Chondrocyte (in vitro differentiated cells): ENCODE results near the gene RAD51B. TPM values are rescaled to one million over a fixed set of nuclear protein-coding genes. Genes with fewer than 3 reads are reported as not detected.
A peak's percentile ranks its signal among the peaks of the same experiment; 100 is the strongest.

ENCODE experiments used
- DNase-seq: peaks from one replicate; pipeline ENCODE4 v3.0.0; 2021; ENCODE audit warnings: mixed read lengths, low spot score
- H3K27ac Mint-ChIP-seq: one replicate; pipeline ENCODE4 v1.8.0; 2021; ENCODE audit warnings: mild to moderate bottlenecking, moderate library complexity, mixed read lengths; ENCODE audit not compliant: unreplicated experiment
- H3K27me3 Mint-ChIP-seq: 2 replicates; pipeline ENCODE4 v1.8.0; 2021; ENCODE audit warnings: low read depth, mixed read lengths
- H3K36me3 Mint-ChIP-seq: 2 replicates; pipeline ENCODE4 v1.8.0; 2021; ENCODE audit warnings: low read depth, mixed read lengths
- H3K4me1 Mint-ChIP-seq: 2 replicates; pipeline ENCODE4 v1.8.0; 2021; ENCODE audit warnings: low read depth, mild to moderate bottlenecking, mixed read lengths
- H3K4me3 Mint-ChIP-seq: one replicate; pipeline ENCODE4 v1.8.0; 2021; ENCODE audit warnings: mild to moderate bottlenecking, moderate library complexity, mixed read lengths; ENCODE audit not compliant: unreplicated experiment
- H3K9me3 Mint-ChIP-seq: 2 replicates; pipeline ENCODE4 v1.8.0; 2021; ENCODE audit warnings: low read depth, mixed read lengths
- total RNA-seq: library from RNA; stranded (reverse); gene quantifications from 3 replicates; pipeline ENCODE4 v1.2.1, GENCODE V29; 2021
- TF ChIP-seq, protein P1 (sequence below): fragments of 200-600 bp; sonication (generic); IDR thresholded peaks from 2 replicates; pipeline ENCODE4 v1.5.0; 2021; ENCODE audit warnings: antibody characterized with exemption, mild to moderate bottlenecking, moderate library complexity

The RAD51B gene
- total RNA-seq, 1 donor from 2014 or later = 8.2 TPM

DNA sequence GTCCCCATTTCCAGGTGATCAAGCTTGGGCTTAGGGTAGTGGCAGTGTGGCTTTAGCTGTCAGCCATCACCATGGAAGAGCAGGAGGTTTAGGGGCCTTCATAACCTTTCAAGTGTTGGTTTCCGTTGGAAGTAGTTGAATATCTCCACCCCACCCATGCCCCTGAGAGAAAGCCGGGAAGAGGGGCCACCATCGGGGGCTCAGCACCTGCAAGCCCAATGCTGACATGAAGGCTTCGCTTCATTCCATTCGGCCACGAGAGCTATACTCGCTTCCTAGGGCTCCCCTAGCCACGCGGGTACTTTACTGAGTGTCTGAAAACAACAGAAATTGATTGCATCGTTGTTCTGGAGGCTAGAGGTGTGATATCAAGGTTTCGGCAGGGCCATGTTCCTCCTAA is 738.5 kb downstream of the RAD51B start:
- DNase-seq = no peak
- H3K4me3 Mint-ChIP-seq = no peak overlapping the region
- H3K27me3 Mint-ChIP-seq = no peaks in the 10 kb centered on the region
- H3K27ac Mint-ChIP-seq = no peak overlapping the region
- H3K4me1 Mint-ChIP-seq = peaks cover 32% of the 10 kb centered on the region
- H3K36me3 Mint-ChIP-seq = no peaks in the 10 kb centered on the region
- no peaks in the 10 kb centered on the region for H3K9me3 Mint-ChIP-seq
- TF ChIP-seq, protein P1, sequence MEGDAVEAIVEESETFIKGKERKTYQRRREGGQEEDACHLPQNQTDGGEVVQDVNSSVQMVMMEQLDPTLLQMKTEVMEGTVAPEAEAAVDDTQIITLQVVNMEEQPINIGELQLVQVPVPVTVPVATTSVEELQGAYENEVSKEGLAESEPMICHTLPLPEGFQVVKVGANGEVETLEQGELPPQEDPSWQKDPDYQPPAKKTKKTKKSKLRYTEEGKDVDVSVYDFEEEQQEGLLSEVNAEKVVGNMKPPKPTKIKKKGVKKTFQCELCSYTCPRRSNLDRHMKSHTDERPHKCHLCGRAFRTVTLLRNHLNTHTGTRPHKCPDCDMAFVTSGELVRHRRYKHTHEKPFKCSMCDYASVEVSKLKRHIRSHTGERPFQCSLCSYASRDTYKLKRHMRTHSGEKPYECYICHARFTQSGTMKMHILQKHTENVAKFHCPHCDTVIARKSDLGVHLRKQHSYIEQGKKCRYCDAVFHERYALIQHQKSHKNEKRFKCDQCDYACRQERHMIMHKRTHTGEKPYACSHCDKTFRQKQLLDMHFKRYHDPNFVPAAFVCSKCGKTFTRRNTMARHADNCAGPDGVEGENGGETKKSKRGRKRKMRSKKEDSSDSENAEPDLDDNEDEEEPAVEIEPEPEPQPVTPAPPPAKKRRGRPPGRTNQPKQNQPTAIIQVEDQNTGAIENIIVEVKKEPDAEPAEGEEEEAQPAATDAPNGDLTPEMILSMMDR = no peak

DNA sequence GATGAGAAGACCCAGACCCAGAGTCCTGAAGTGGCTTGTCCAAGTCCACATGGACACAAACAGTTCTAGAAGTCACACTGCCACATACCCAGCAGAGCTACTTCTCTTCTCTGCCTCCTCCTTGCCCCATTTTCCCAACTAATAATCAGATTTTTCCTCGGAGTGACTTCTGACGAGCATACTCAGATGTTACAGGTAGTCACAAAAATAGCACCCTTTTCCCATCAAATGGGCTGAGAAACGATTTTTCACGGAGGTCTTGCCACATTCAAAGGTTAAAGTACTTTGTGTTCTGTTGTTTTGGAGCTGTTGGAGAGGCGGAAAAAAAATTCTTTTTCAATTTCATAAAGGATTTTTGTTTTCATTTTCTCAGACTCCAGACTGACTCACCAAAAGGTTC is 740.4 kb downstream of the RAD51B start:
- H3K9me3 Mint-ChIP-seq = no peaks in the 10 kb centered on the region
- DNase-seq = no peak
- H3K27ac Mint-ChIP-seq = no peak overlapping the region
- TF ChIP-seq, protein P1 = no peak
- H3K36me3 Mint-ChIP-seq = no peaks in the 10 kb centered on the region
- no peaks in the 10 kb centered on the region for H3K27me3 Mint-ChIP-seq
- peaks cover 39% of the 10 kb centered on the region for H3K4me1 Mint-ChIP-seq
- H3K4me3 Mint-ChIP-seq = no peak overlapping the region

DNA sequence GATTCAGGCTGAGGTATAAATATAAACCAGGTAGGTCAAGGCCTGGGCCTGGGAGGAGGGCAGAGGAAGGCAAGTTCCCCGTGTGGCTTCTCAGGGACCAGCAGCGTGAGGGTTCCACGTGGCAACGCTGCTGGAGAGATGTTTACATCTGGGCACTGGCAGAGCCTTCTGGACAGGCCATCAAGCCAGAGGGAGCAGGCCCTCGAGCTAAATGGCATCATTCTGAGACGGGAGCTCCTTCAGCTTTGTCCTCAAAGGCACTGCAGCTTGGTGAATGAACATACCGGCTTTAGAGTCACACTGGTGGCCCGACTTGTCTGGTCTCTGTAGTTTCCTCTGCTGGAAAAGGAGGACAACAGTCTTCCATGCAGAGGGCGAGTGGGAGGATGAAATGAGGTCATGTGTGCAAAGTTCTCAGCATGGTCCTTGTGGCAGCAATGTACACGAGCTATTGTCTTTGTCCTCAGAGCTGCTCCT is 742.0 kb downstream of the RAD51B start:
- Mint-ChIP-seq H3K27me3 (no peaks in the 10 kb centered on the region), H3K36me3 (no peaks in the 10 kb centered on the region), H3K27ac (no peak overlapping the region), H3K9me3 (no peaks in the 10 kb centered on the region), H3K4me1 (peaks cover 47% of the 10 kb centered on the region), H3K4me3 (no peak overlapping the region)
- TF ChIP-seq, protein P1 = no peak
- no peak for DNase-seq

DNA sequence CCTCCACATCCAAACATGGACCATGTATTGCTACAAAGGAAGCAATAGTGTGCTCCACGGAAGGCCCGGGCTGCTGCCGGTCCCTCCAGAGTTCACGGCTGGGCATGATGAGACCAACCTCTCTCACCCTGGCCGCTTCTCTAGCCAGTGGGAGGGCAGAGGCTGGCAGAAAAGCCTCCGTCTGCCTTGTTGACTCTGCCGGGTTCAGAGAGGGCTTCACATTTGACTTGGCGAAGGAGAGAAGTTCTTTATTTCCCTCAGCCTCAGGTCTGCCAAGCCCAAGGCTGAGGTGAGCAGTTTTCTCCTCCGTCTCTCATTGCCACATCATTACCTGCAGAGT is 743.3 kb downstream of the RAD51B start:
- Mint-ChIP-seq H3K9me3 (no peaks in the 10 kb centered on the region), H3K4me1 (peaks cover 47% of the 10 kb centered on the region), H3K27me3 (no peaks in the 10 kb centered on the region), H3K27ac (peak overlapping the region; percentile 81), H3K4me3 (no peak overlapping the region), H3K36me3 (no peaks in the 10 kb centered on the region)
- DNase-seq = no peak
- TF ChIP-seq, protein P1 = no peak

DNA sequence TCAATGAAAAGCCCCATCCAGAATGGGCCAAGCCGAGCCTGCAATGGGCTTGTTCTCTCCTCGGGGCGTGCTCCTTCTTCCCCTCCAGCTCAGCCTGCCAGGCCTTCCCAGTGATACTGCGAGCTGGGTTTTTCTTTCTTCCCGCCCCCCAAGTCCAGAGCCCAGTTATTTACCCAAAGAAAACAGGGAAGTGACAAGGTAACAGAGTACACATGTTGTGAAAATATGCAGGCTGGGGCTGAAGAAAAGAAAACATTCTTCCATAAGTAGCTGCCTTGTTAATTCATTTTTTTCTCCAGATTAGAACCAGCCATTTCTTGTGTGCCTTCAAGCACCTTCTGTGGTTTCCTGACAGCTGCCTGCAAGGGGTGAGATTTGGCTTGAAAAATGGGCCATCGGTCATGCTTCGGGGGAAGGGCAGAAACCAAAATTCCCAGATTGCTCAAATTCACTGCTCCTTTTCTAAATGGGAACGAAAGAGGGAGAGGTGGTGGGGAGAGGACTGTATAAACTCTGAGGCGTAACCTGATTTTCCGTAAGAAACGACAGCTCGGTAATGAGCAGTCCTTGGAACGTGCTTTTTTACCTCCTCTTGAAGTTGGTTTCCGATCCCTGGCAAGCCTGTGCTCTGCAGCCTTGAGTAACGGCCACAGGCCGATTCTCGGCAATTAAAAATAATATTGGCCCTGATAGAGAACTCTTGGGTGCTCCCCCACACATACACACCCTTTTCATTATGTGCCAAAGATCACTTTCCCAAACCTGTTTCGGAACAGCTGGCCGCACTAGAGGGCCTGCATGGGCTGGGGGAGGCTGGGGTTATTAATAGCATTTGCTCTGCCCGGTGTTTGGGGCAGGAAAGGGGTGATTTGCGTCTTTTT is 743.9 kb downstream of the RAD51B start:
- peaks cover 47% of the 10 kb centered on the region for H3K4me1 Mint-ChIP-seq
- no peaks in the 10 kb centered on the region for H3K9me3 Mint-ChIP-seq
- H3K27me3 Mint-ChIP-seq = no peaks in the 10 kb centered on the region
- H3K4me3 Mint-ChIP-seq = no peak overlapping the region
- H3K27ac Mint-ChIP-seq = peak overlapping the region; percentile 82
- TF ChIP-seq, protein P1 = peak; percentile 1
- H3K36me3 Mint-ChIP-seq = no peaks in the 10 kb centered on the region
- DNase-seq = no peak
